GM12878 (cell line): ENCODE measurements around the gene DNAJB8. TPM values are rescaled to one million over a fixed set of nuclear protein-coding genes. Genes with fewer than 3 reads are reported as not detected.

Source experiments
- ATAC-seq: fragments of 200-7000 bp; cut with Tn5 transposase; 3 replicates; pipeline ENCODE4 v1.9.1; 2020; ENCODE audit warnings: mild to moderate bottlenecking, moderate library complexity
- BruUV-seq: library from RNA; stranded (reverse); fragments of 400-500 nt; replicated peaks from 2 replicates; lab custom pipeline; 2021; lab: Mats Ljungman, UMichigan
- CTCF ChIA-PET: fragments of 300-600 bp; sonication (Branson Sonifier 250); formaldehyde crosslinking; extraction: SDS; loops from one replicate; lab custom pipeline; 2021; ENCODE audit warnings: inconsistent platforms; lab: Yijun Ruan, JAX
- POLR2A ChIA-PET: fragments of 350-600 bp; formaldehyde crosslinking; extraction: SDS; loops from one replicate; lab custom pipeline; 2021; ENCODE audit warnings: inconsistent platforms; lab: Charles Lee
- RAD21 ChIA-PET: fragments of 300-600 bp; sonication (Branson Sonifier 250); formaldehyde crosslinking; loops from one replicate; lab custom pipeline; 2023; ENCODE audit warnings: antibody characterized with exemption; ENCODE audit not compliant: unreplicated experiment; lab: Charles Lee
- SMC1A ChIA-PET: fragments of 300-600 bp; sonication (Branson Sonifier 250); formaldehyde crosslinking; loops from one replicate; lab custom pipeline; 2023; ENCODE audit not compliant: unreplicated experiment, uncharacterized antibody; lab: Charles Lee
- DNase-seq: peaks from one replicate; pipeline ENCODE4 v3.0.0-alpha.2; 2011; ENCODE audit warnings: low read depth, low spot score
- FAIRE-seq: peaks from 3 replicates; lab custom pipeline; 2011; peaks lifted over from hg19 to GRCh38; lab: Jason Lieb, UNC
- H2AFZ ChIP-seq: 2 replicates; pipeline ENCODE4 v1.6.0; 2011; ENCODE audit warnings: low read depth, low read length, control low read depth; ENCODE audit not compliant: control insufficient read depth
- H3K27ac ChIP-seq: 2 replicates; pipeline ENCODE4 v1.5.1; 2011; ENCODE audit warnings: control low read depth; ENCODE audit not compliant: control insufficient read depth, insufficient read depth
- H3K27me3 ChIP-seq, 2 experiments: replicated peaks in 1 of 2; 2 replicates each; pipeline versions ENCODE4 v1.6.0 to v1.6.1; 2011; ENCODE audit warnings: low read length in 1 of 2; ENCODE audit not compliant: control insufficient read depth in 2 of 2, insufficient read depth in 2 of 2
- H3K36me3 ChIP-seq, 2 experiments: 2 replicates each; pipeline ENCODE4 v1.5.1; 2011; ENCODE audit warnings: low read length in 1 of 2; ENCODE audit not compliant: control insufficient read depth in 2 of 2, insufficient read depth in 2 of 2
- H3K4me1 ChIP-seq: 2 replicates; pipeline ENCODE4 v1.6.1; 2011; ENCODE audit warnings: mild to moderate bottlenecking, low read length, moderate library complexity, mixed read lengths; ENCODE audit not compliant: control insufficient read depth, insufficient read depth
- H3K4me2 ChIP-seq: 2 replicates; pipeline ENCODE4 v1.6.0; 2011; ENCODE audit warnings: control low read depth; ENCODE audit not compliant: control insufficient read depth, insufficient read depth
- H3K4me3 ChIP-seq: fragments of 200-600 bp; sonication (generic); 2 replicates; pipeline ENCODE4 v1.5.1; 2016
- H3K79me2 ChIP-seq: 2 replicates; pipeline ENCODE4 v1.6.0; 2011; ENCODE audit warnings: low read length; ENCODE audit not compliant: control insufficient read depth, insufficient read depth
- H3K9ac ChIP-seq: 2 replicates; pipeline ENCODE4 v1.8.0; 2011; ENCODE audit warnings: low read length, control low read depth, mixed read lengths; ENCODE audit not compliant: control insufficient read depth, insufficient read depth
- H3K9me3 ChIP-seq: replicated peaks from 3 replicates; pipeline ENCODE4 v1.5.1; 2011; ENCODE audit warnings: mild to moderate bottlenecking, low read length; ENCODE audit not compliant: control insufficient read depth, insufficient read depth
- H4K20me1 ChIP-seq: 2 replicates; pipeline ENCODE4 v1.6.0; 2011; ENCODE audit not compliant: control insufficient read depth, insufficient read depth
- CEBPB ChIP-seq, 2 experiments: fragments of 150-350 bp in 1 of 2; IDR thresholded peaks; 2 replicates each; pipeline ENCODE4 v1.6.1; 2012 to 2014; ENCODE audit warnings: low read depth in 2 of 2, low read length in 2 of 2, borderline replicate concordance in 1 of 2, inconsistent platforms in 1 of 2
- JUND ChIP-seq: IDR thresholded peaks from 2 replicates; pipeline ENCODE4 v1.6.1; 2012; ENCODE audit warnings: low read depth, mild to moderate bottlenecking, low read length, improper control_type of control experiment, moderate library complexity
- MYC ChIP-seq: IDR thresholded peaks from 2 replicates; pipeline ENCODE4 v1.6.1; 2011; ENCODE audit warnings: mild to moderate bottlenecking, low read length, moderate library complexity, inconsistent platforms; ENCODE audit not compliant: insufficient read depth, insufficient replicate concordance, insufficient read length, severe bottlenecking
- NFYB ChIP-seq: IDR thresholded peaks from 2 replicates; pipeline ENCODE4 v1.6.1; 2011; ENCODE audit warnings: low read depth, mild to moderate bottlenecking, low read length, improper control_type of control experiment, moderate library complexity; ENCODE audit not compliant: insufficient read depth
- RELA ChIP-seq: fragments of 450-650 bp; IDR thresholded peaks from 2 replicates; pipeline ENCODE4 v1.8.0; 2014; ENCODE audit warnings: borderline replicate concordance; ENCODE audit not compliant: partially characterized antibody
- SMARCA5 ChIP-seq: fragments of 450-650 bp; IDR thresholded peaks from 2 replicates; pipeline ENCODE4 v1.6.1; 2017; ENCODE audit warnings: mild to moderate bottlenecking
- TBL1XR1 ChIP-seq: IDR thresholded peaks from 2 replicates; pipeline ENCODE4 v1.6.1; 2012; ENCODE audit warnings: low read depth, low read length, improper control_type of control experiment
- TCF3 ChIP-seq: IDR thresholded peaks from 2 replicates; pipeline ENCODE4 v1.6.1; 2012; ENCODE audit warnings: low read depth, mild to moderate bottlenecking, low read length, borderline replicate concordance; ENCODE audit not compliant: insufficient read depth
- TCF7 ChIP-seq: IDR thresholded peaks from 2 replicates; pipeline ENCODE4 v1.6.1; 2014; ENCODE audit warnings: antibody characterized with exemption, borderline replicate concordance
- WGBS: methylation state at CpG from one replicate; pipeline ENCODE4 v1.1.6; 2016; ENCODE audit warnings: low lambda C conversion rate; ENCODE audit not compliant: insufficient replicate concordance, insufficient coverage; ENCODE audit errors: missing lambda C conversion rate; 5-methylcytosine and 5-hydroxymethylcytosine counted together
- in situ Hi-C: fragments of 300-500 bp; cut with MboI; formaldehyde crosslinking; loops from 9 replicates; pipeline ENCODE4 v1.14.3; 2018; ENCODE audit warnings: mixed read lengths
- intact Hi-C: fragments of 100-400 bp; cut with micrococcal nuclease; formaldehyde crosslinking; loops from one replicate; pipeline ENCODE4 v1.14.2; 2022; ENCODE audit not compliant: unreplicated experiment
- polyA plus RNA-seq, 11 experiments: library from polyadenylated mRNA; depleted of rRNA in 4 of 11; unstranded in 6 of 11; stranded (reverse) in 5 of 11; fragments of >200 nt; fragmentation: Nextera tagmentation in 4 of 11; fragmentation: Illumina TruSeq in 1 of 11; extraction: Ambion mirVana in 4 of 11; extraction: Trizol in 1 of 11; gene quantifications; 1 replicate in 1 of 11; 2 replicates in 10 of 11; pipeline versions ENCODE4 v1.2.1 to v1.2.3, GENCODE V29; 2011 to 2016; ENCODE audit warnings: inconsistent platforms in 2 of 11, missing spikeins in 2 of 11, low read depth in 1 of 11
- total RNA-seq, 4 experiments: library from RNA; depleted of rRNA in 3 of 4; stranded (reverse); fragments of >200 nt in 3 of 4; fragmentation: Illumina TruSeq in 1 of 4; extraction: Trizol in 1 of 4; gene quantifications; 2 replicates each; pipeline versions ENCODE4 v1.2.1 to v1.2.3, GENCODE V29; 2013 to 2021
- TF ChIP-seq, protein P1 (sequence below): fragments of 450-650 bp; IDR thresholded peaks from 2 replicates; pipeline ENCODE4 v1.6.1; 2017; ENCODE audit warnings: mild to moderate bottlenecking, moderate library complexity
- TF ChIP-seq, protein P2 (sequence below): IDR thresholded peaks from 2 replicates; pipeline ENCODE4 v1.6.1; 2011; ENCODE audit warnings: borderline replicate concordance, low read depth, mild to moderate bottlenecking, moderate library complexity, low read length; ENCODE audit not compliant: insufficient read depth, poor library complexity, severe bottlenecking
- TF ChIP-seq, protein P3 (sequence below): fragments of 450-650 bp; formaldehyde crosslinking; IDR thresholded peaks from 2 replicates; pipeline ENCODE4 v1.4.0; 2022; ENCODE audit warnings: mild to moderate bottlenecking, moderate library complexity

DNAJB8 gene
- total and polyA plus RNA-seq, 10 of the 15 experiments (the other 5 are each of a cell fraction or from before 2014, with no cell fraction given) = not detected

DNA sequence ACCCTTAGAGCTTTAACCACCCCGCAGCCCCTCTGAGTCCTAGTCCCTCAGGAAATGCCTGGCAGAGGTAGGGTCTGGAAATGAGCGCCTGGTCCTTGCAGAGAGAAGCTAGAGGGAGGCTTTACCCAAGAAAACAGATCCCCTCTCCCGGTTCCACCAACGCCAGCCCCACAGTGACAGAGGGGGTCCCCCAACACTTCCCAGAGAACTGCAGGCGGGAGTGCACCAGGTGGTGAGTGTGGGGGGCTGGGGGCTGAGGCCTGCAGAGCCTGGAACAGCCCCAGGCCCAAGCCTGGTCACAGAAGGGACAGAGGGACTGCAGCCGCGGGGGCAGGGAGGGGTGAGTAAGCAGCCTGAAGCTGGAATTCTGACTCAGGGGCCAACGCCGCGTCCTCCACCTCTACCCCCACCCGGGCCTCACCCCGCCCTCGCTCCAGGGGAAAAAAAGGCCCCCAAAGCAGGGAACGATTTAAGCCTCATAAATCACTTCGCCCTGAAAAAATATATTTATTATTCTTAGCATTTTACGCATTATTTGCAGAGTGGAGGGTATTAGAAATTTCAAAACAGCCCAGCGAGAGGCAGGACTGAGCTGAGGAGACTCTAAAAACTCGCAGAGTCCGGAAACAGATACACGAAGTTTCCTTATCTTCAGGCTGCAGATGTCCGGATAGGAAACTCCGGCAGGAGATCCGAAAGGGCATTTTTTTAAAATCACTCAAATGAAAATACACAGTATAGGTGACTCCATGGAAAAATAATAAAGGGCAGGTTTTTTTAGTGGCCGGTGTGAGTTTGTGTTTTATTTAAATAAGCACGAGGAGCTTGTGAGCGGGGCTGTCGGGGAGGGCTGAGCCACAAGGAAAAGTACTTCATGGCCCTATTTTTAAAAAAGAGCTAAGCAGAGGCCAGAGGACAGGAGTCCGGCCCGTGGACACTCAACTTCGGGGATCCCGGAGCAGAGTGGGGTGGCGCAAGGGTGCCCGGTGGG lies 16.3 kb upstream of the DNAJB8 start:
- Histone ChIP-seq H4K20me1 (no peaks in the 10 kb centered on the region), H3K9me3 (no peaks in the 10 kb centered on the region), H3K4me1 (no peaks in the 10 kb centered on the region), H3K27ac (no peak overlapping the region), H3K27me3 (peaks cover 11 to 22% of the 10 kb centered on the region in 2 experiments), H2AFZ (no peak overlapping the region), H3K9ac (no peak overlapping the region), H3K36me3 (no peaks in the 10 kb centered on the region), H3K79me2 (no peaks in the 10 kb centered on the region), H3K4me3 (no peak overlapping the region), H3K4me2 (no peak overlapping the region)
- POLR2A ChIA-PET = interaction anchor here (0.6 kb wide), 2 partner anchors 93 to 1703 kb away, joined by 3 to 5 read pairs; no protein-coding TSS in a partner anchor
- ATAC-seq (no peak), FAIRE-seq (no peak), DNase-seq (no peak)
- 13% methylated on average over 33 of the region's 33 CpGs for WGBS
- CTCF ChIA-PET = interaction anchor here (0.6 kb wide), 1 partner anchor 101 kb away, joined by 3 read pairs; no protein-coding TSS in a partner anchor
- BruUV-seq = no TSS peak
- SMC1A ChIA-PET = interaction anchor here (0.9 kb wide), 1 partner anchor 83 kb away, joined by 3 read pairs; no protein-coding TSS in a partner anchor
- RAD21 ChIA-PET = no interaction called here
- intact Hi-C loops = no loop called here
- in situ Hi-C loops = no loop called here
- TF ChIP-seq SMARCA5 = no peak
- TF ChIP-seq, protein P1, sequence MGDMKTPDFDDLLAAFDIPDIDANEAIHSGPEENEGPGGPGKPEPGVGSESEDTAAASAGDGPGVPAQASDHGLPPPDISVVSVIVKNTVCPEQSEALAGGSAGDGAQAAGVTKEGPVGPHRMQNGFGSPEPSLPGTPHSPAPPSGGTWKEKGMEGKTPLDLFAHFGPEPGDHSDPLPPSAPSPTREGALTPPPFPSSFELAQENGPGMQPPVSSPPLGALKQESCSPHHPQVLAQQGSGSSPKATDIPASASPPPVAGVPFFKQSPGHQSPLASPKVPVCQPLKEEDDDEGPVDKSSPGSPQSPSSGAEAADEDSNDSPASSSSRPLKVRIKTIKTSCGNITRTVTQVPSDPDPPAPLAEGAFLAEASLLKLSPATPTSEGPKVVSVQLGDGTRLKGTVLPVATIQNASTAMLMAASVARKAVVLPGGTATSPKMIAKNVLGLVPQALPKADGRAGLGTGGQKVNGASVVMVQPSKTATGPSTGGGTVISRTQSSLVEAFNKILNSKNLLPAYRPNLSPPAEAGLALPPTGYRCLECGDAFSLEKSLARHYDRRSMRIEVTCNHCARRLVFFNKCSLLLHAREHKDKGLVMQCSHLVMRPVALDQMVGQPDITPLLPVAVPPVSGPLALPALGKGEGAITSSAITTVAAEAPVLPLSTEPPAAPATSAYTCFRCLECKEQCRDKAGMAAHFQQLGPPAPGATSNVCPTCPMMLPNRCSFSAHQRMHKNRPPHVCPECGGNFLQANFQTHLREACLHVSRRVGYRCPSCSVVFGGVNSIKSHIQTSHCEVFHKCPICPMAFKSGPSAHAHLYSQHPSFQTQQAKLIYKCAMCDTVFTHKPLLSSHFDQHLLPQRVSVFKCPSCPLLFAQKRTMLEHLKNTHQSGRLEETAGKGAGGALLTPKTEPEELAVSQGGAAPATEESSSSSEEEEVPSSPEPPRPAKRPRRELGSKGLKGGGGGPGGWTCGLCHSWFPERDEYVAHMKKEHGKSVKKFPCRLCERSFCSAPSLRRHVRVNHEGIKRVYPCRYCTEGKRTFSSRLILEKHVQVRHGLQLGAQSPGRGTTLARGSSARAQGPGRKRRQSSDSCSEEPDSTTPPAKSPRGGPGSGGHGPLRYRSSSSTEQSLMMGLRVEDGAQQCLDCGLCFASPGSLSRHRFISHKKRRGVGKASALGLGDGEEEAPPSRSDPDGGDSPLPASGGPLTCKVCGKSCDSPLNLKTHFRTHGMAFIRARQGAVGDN = no peak
- TF ChIP-seq, protein P2, sequence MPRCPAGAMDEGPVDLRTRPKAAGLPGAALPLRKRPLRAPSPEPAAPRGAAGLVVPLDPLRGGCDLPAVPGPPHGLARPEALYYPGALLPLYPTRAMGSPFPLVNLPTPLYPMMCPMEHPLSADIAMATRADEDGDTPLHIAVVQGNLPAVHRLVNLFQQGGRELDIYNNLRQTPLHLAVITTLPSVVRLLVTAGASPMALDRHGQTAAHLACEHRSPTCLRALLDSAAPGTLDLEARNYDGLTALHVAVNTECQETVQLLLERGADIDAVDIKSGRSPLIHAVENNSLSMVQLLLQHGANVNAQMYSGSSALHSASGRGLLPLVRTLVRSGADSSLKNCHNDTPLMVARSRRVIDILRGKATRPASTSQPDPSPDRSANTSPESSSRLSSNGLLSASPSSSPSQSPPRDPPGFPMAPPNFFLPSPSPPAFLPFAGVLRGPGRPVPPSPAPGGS = no peak
- TF ChIP-seq RELA = no peak
- no peak for TF ChIP-seq NFYB
- no peak for TF ChIP-seq TCF3
- TF ChIP-seq, protein P3, sequence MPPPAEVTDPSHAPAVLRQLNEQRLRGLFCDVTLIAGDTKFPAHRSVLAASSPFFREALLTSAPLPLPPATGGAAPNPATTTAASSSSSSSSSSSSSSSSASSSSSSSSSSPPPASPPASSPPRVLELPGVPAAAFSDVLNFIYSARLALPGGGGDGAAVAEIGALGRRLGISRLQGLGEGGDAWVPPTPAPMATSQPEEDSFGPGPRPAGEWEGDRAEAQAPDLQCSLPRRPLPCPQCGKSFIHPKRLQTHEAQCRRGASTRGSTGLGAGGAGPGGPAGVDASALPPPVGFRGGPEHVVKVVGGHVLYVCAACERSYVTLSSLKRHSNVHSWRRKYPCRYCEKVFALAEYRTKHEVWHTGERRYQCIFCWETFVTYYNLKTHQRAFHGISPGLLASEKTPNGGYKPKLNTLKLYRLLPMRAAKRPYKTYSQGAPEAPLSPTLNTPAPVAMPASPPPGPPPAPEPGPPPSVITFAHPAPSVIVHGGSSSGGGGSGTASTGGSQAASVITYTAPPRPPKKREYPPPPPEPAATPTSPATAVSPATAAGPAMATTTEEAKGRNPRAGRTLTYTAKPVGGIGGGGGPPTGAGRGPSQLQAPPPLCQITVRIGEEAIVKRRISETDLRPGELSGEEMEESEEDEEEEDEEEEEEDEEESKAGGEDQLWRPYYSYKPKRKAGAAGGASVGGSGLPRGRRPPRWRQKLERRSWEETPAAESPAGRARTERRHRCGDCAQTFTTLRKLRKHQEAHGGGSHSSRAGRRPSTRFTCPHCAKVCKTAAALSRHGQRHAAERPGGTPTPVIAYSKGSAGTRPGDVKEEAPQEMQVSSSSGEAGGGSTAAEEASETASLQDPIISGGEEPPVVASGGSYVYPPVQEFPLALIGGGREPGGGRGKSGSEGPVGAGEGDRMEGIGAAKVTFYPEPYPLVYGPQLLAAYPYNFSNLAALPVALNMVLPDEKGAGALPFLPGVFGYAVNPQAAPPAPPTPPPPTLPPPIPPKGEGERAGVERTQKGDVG (CRISPR knock-in tag) = no peak
- TF ChIP-seq TBL1XR1 = no peak
- no peak for TF ChIP-seq CEBPB (IDR thresholded peaks at IDR 0.05; ENCODE audit: borderline replicate concordance in 1 of 2, low read depth in 2 of 2, low read length in 2 of 2)
- no peak for TF ChIP-seq TCF7
- no peak for TF ChIP-seq JUND
- no peak for TF ChIP-seq MYC
